Hepatocyte (in vitro differentiated cells): ENCODE results near the gene RHCG. TPM values are rescaled to one million over a fixed set of nuclear protein-coding genes. Genes with fewer than 3 reads are reported as not detected.

Source experiments
- DNase-seq: peaks from one replicate; pipeline ENCODE4 v3.0.0-alpha.2; 2016; ENCODE audit warnings: low spot score
- H2AFZ ChIP-seq: fragments of 200-600 bp; sonication (generic); 2 replicates; pipeline ENCODE4 v1.6.0; 2016; ENCODE audit warnings: antibody characterized with exemption, mild to moderate bottlenecking
- H3K27ac ChIP-seq: fragments of 200-600 bp; sonication (generic); 2 replicates; pipeline ENCODE4 v1.5.1; 2016; ENCODE audit warnings: mild to moderate bottlenecking
- H3K27me3 ChIP-seq: fragments of 200-600 bp; sonication (generic); 2 replicates; pipeline ENCODE4 v1.6.1; 2016
- H3K36me3 ChIP-seq: fragments of 200-600 bp; sonication (generic); replicated peaks from 2 replicates; pipeline ENCODE4 v1.5.1; 2016; ENCODE audit warnings: low read depth; ENCODE audit not compliant: insufficient read depth
- H3K4me1 ChIP-seq: fragments of 200-600 bp; sonication (generic); 2 replicates; pipeline ENCODE4 v1.5.1; 2016; ENCODE audit warnings: mild to moderate bottlenecking, moderate library complexity; ENCODE audit not compliant: insufficient read depth
- H3K4me2 ChIP-seq: fragments of 200-600 bp; sonication (generic); 2 replicates; pipeline ENCODE4 v1.6.0; 2016
- H3K4me3 ChIP-seq: fragments of 200-600 bp; sonication (generic); 2 replicates; pipeline ENCODE4 v1.5.1; 2016; ENCODE audit warnings: mild to moderate bottlenecking
- H3K79me2 ChIP-seq: fragments of 200-600 bp; sonication (generic); 2 replicates; pipeline ENCODE4 v1.6.0; 2017; ENCODE audit warnings: mild to moderate bottlenecking
- H3K9me2 ChIP-seq: fragments of 200-600 bp; sonication (generic); replicated peaks from 2 replicates; pipeline ENCODE4 v1.6.0; 2017; ENCODE audit warnings: mild to moderate bottlenecking; ENCODE audit not compliant: insufficient read depth
- H3K9me3 ChIP-seq: fragments of 200-600 bp; sonication (generic); 2 replicates; pipeline ENCODE4 v1.5.1; 2016; ENCODE audit warnings: low read depth, mild to moderate bottlenecking
- H4K20me1 ChIP-seq: fragments of 200-600 bp; sonication (generic); 2 replicates; pipeline ENCODE4 v1.6.0; 2016; ENCODE audit warnings: mild to moderate bottlenecking; ENCODE audit not compliant: insufficient read depth, poor library complexity, severe bottlenecking
- CTCF ChIP-seq: fragments of 200-600 bp; sonication (generic); IDR thresholded peaks from 2 replicates; pipeline ENCODE4 v1.5.1; 2016; ENCODE audit warnings: antibody characterized with exemption, mild to moderate bottlenecking; ENCODE audit not compliant: poor library complexity
- EZH2 ChIP-seq: fragments of 200-600 bp; sonication (generic); IDR thresholded peaks from 2 replicates; pipeline ENCODE4 v1.6.1; 2016; ENCODE audit warnings: antibody characterized with exemption, mild to moderate bottlenecking, borderline replicate concordance
- EZH2phosphoT487 ChIP-seq: fragments of 200-600 bp; sonication (generic); IDR thresholded peaks from one replicate; pipeline ENCODE4 v1.6.1; 2018; ENCODE audit warnings: antibody characterized with exemption, mild to moderate bottlenecking, low read depth, moderate library complexity; ENCODE audit not compliant: unreplicated experiment, severe bottlenecking
- WGBS: methylation state at CpG from one replicate; pipeline ENCODE4 v1.1.6; 2016; ENCODE audit warnings: low lambda C conversion rate; ENCODE audit errors: missing lambda C conversion rate; 5-methylcytosine and 5-hydroxymethylcytosine counted together
- polyA plus RNA-seq: library from polyadenylated mRNA; unstranded; fragments of >200 nt; fragmentation: Nextera tagmentation; extraction: Ambion mirVana; gene quantifications from 2 replicates; pipeline ENCODE4 v1.2.1, GENCODE V29; 2016
- total RNA-seq: library from RNA; depleted of rRNA; stranded (reverse); fragments of >200 nt; gene quantifications from 2 replicates; pipeline ENCODE4 v1.2.3, GENCODE V29; 2014

RHCG gene
- total and polyA plus RNA-seq, 2 experiments from 2014 or later = 1.1 to 1.7 TPM

GRCh38 chr15:89450076-89451006, 46.0 kb downstream of the RHCG start:
- no peak overlapping the region for H3K4me3 ChIP-seq
- no peak overlapping the region for H3K4me2 ChIP-seq
- no peaks in the 10 kb centered on the region for H4K20me1 ChIP-seq
- no peak for TF ChIP-seq CTCF
- no peak for TF ChIP-seq EZH2phosphoT487
- no peak for TF ChIP-seq EZH2
- H3K27ac ChIP-seq = no peak overlapping the region
- no peak overlapping the region for H2AFZ ChIP-seq
- 52% methylated on average over 10 of the region's 11 CpGs for WGBS
- H3K9me2 ChIP-seq = no peaks in the 10 kb centered on the region
- no peaks in the 10 kb centered on the region for H3K36me3 ChIP-seq
- peaks cover 14% of the 10 kb centered on the region for H3K27me3 ChIP-seq
- no peaks in the 10 kb centered on the region for H3K9me3 ChIP-seq
- no peaks in the 10 kb centered on the region for H3K4me1 ChIP-seq
- H3K79me2 ChIP-seq = no peaks in the 10 kb centered on the region
- DNase-seq = no peak

GRCh38 chr15:89448825-89449224, 47.6 kb downstream of the RHCG start:
- no peak for DNase-seq

DNA sequence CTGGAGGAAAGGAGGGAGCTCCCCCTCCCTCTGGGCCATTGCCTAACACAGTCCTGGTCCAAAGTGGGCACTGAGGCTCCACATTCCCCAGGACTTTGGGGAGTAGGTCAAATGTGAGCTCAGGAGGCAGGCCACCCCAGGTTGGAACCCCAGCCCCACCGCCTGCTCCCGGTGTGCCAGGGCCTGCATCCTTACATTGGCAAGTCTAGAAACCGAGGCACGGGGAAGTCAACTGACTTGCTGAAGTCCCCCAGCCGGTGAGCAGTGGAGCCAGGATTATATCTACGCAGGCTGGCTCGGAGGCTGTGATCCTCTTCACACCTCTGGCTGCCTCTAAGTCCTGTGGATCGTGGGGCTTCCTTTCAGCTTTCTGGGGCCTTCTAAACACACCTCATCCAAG, 48.7 kb downstream of the RHCG start:
- TF ChIP-seq EZH2 (no peak), CTCF (no peak), EZH2phosphoT487 (no peak)
- WGBS = 94% methylated on average over 8 of the region's 8 CpGs
- no peaks in the 10 kb centered on the region for H3K79me2 ChIP-seq
- peaks cover 14% of the 10 kb centered on the region for H3K27me3 ChIP-seq
- no peak overlapping the region for H3K4me3 ChIP-seq
- H3K9me3 ChIP-seq = no peaks in the 10 kb centered on the region
- H3K4me1 ChIP-seq = no peaks in the 10 kb centered on the region
- H4K20me1 ChIP-seq = no peaks in the 10 kb centered on the region
- no peak overlapping the region for H3K27ac ChIP-seq
- DNase-seq = no peak
- H3K4me2 ChIP-seq = no peak overlapping the region
- no peak overlapping the region for H2AFZ ChIP-seq
- no peaks in the 10 kb centered on the region for H3K36me3 ChIP-seq
- no peaks in the 10 kb centered on the region for H3K9me2 ChIP-seq

More at GRCh38 chr15:89448825-89449224, 47.6 kb downstream of the RHCG start:
- TF ChIP-seq EZH2 (no peak), EZH2phosphoT487 (no peak), CTCF (no peak)
- Histone ChIP-seq H3K27ac (no peak overlapping the region), H3K9me3 (no peaks in the 10 kb centered on the region), H3K4me2 (no peak overlapping the region), H2AFZ (no peak overlapping the region), H3K4me3 (no peak overlapping the region), H3K36me3 (no peaks in the 10 kb centered on the region), H3K9me2 (no peaks in the 10 kb centered on the region), H3K4me1 (no peaks in the 10 kb centered on the region), H3K79me2 (no peaks in the 10 kb centered on the region), H4K20me1 (no peaks in the 10 kb centered on the region), H3K27me3 (peaks cover 14% of the 10 kb centered on the region)
- 39% methylated on average over 11 of the region's 11 CpGs for WGBS
